ENCODE data around the gene VEGFC.

The VEGFC gene

DNA sequence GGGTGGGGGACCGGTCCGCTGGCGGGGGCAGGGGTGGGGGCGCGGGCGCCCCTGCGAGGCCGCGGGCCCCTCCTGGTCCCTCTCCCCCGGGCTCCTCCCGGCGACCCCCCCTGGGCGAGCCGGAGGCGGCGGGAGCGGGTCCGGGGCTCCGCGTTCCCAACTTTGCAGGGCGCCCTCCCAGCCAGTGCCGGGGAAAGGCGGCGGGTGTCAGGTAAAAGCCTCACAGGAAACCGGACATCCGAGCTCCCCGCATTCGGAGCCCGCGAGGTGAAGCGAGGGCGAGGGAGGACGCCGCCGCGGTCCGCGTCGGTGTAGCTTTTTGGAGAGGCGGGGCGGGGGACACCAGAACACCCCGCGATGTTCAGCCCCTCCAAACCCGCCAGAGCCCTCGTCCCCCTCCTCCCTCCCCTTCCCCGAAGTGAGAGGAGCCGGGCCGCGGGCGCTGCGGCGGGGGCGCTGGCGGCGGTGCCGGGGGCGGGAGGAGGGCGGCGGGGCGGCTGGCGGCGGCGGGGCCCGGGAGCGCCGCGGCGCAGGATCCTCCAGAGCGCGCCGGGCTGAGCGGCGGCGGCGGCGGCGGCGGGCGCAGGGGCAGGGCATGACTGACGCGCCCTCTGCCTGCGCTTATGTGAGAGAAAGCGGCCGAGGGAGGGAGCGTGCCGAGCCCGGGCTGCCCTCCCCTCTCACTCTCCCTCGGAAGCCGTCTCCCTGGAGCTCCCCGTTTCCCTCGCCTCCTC is at the start of gene VEGFC:
Gene VEGFC (minus strand): TSS at position 597 of the 734 bp plus-strand sequence. CDS start 611 bp downstream, outside the sequence.
- peak; percentile 82 for DNase-seq (ENCODE audit: low read depth)

DNA sequence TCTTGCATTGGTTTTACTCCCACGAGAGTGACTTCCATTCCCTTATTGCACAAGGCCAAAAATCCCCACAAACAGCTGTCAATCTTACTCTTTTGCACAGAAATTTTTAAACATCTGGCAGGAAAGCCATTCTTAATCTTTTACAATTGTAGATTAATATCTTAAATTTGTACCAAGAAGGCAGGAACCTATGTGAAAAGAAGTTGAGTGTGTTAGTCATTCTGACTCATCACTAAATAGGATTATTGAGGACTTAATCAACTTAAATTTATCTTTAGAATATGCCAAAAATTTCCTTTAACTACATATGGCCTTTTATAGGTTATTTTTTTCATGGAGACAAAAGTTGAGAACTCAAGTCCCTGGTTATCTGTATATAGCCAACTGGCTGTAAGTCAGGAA is 49.0 kb upstream of the VEGFC start:
- peak; percentile 91 for DNase-seq (ENCODE audit: low read depth)

- peak; percentile 22 for DNase-seq (ENCODE audit: low read depth)
Measured at GRCh38 chr4:176840166-176840565, 47.4 kb upstream of the VEGFC start.

- DNase-seq (ENCODE audit: low read depth): peak; percentile 22
Measured at GRCh38 chr4:176839656-176840055, 46.9 kb upstream of the VEGFC start.

GRCh38 chr4:176838601-176839433 is 46.1 kb upstream of the VEGFC start:
- DNase-seq (ENCODE audit: low read depth): peak; percentile 81

- no peak for DNase-seq (ENCODE audit: low read depth)
Measured at GRCh38 chr4:176837169-176837895, 44.6 kb upstream of the VEGFC start.

GRCh38 chr4:176834531-176834930 is 41.8 kb upstream of the VEGFC start:
- DNase-seq (ENCODE audit: low read depth): no peak

- no peak for DNase-seq (ENCODE audit: low read depth)
Measured at GRCh38 chr4:176833400-176834175, 40.9 kb upstream of the VEGFC start.

- no peak for DNase-seq (ENCODE audit: low read depth)
Measured at GRCh38 chr4:176830971-176831370, 38.2 kb upstream of the VEGFC start.

GRCh38 chr4:176825586-176825985 is 32.9 kb upstream of the VEGFC start:
- DNase-seq (ENCODE audit: low read depth): no peak

DNA sequence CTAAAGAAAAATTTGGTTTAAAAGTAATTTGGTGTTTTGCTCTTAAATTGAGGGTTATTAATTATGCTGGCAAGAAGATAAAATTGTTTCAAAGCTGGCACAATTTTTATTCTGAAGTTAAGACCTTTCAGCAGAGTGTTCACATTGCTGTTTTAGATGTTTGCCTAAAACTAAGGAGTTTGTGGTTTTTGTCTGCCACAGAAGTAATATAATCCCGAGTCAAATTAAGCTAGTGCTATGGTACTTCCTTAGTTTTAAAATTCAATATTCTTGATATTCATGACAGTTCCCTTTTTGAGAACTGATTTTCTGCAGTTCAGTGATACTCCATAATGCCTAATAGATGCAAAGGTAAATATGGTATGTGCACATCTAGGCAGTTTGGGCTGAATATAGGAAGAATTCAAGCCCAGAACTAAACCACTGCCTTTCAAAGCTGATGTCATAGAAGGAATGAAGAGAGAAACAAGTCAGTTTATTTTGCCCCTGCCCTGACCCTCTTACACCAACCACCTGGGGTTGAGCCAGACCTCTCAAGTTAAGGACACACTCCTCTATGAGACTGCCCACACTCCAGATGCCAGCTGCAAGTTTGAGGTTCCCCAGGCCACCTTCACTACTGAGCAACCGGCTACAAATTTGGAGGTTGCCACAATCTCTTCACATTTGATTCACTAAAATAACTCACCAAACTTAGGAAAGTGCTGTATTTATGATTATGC is 32.1 kb upstream of the VEGFC start:
- DNase-seq (ENCODE audit: low read depth): no peak

DNA sequence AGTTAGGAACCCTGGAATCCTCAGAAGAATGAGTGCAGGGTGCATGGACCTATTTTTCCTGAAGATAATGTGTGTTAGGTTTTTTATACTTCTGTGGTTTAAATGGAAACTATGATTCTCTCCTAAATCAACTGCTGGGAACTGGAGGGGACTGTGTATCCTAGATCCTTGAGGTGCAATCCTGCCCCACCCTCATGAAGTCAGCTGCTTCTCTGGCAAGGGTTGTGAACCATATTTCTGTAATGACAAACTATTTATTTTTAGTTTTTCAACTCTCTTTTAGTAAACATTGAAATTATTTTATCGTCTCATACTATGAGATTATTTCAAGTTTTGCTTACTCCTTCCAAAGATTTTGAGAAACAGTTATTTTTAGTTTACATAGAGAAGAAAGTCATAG is 25.8 kb upstream of the VEGFC start:
- DNase-seq (ENCODE audit: low read depth): no peak

DNA sequence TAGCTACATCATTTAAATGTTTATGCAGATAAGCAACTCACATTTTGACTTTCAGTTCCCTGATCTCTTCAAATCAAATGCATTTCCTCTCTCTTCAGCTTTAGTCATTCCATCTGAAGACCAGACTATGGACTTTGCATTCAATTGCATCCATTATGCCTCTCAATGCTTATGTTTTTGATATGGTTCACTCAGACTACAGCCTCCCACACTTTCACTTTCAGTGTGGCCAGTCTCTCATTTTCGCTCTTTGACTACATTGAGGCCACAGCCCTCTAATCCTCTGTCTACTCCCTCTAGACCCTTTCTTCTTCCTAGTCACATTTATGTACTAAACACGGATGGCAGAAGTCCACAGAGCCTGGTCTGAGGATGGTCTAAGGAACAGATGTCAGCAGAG is 24.5 kb upstream of the VEGFC start:
- no peak for DNase-seq (ENCODE audit: low read depth)

- DNase-seq (ENCODE audit: low read depth): peak; percentile 82
Measured at GRCh38 chr4:176814770-176815169, 22.0 kb upstream of the VEGFC start.

DNA sequence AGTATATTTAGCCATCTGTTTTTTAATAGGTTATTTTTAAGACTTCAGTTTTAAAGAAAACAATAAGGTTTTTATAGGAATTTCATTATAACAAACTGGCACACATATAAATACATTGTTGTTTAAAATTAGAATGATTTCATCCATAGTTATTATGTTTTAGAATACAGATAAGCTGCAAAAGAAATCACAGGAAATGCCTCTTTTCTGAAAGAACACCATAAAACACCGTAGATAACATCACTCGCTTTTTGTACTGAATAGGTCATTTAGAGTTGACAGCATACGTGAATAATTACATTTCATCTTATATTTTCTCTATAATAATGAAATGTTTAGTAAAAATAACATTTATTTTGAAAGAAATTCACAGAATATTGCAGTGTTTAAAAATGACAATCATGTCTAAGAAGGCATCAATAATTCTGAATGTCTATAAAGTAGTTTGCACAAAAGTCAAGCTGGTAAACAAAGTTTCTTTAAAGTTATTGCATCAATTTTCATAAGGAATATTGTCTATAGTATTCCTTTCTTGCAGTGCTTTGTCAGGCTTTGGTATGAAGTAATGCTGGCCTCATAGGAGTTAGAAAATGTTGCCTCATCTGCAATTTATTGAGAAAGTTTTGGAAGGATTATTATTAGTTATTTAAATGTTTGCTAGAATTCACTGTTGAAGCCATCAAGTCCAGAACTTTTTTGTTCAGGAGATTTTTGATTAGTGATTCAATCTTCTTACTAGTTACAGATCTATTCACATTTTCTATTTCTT is 17.9 kb upstream of the VEGFC start:
- DNase-seq (ENCODE audit: low read depth): no peak

DNA sequence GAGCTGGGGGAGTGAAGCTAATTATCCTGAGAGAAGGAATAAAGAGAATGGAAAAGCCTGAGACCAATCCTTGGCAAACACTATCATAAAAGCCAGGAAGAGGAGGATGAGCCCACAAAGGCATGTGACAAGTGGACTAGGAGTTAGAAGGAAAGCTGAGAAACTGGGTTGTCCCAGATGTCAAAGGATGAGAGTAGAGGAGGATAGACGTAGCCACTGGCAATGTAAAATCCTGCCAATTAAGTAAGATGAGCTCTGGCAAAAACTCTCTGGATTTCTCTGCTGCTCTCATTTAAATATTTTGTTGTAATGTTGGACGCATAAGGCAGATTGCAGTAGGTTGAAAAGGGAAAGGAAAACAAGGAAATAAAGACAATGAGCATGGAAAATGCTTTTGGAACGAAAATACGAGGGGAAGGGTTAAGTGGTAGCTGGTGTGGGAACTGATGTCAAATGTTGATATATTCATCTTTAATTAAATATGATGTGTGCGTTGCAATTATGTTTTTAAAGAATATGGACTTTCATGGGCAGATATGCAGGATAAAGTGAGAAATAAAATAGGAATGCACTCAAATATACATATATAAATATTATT is 14.2 kb upstream of the VEGFC start:
- DNase-seq (ENCODE audit: low read depth): no peak

- no peak for DNase-seq (ENCODE audit: low read depth)
Measured at GRCh38 chr4:176805155-176805554, 12.4 kb upstream of the VEGFC start.

DNA sequence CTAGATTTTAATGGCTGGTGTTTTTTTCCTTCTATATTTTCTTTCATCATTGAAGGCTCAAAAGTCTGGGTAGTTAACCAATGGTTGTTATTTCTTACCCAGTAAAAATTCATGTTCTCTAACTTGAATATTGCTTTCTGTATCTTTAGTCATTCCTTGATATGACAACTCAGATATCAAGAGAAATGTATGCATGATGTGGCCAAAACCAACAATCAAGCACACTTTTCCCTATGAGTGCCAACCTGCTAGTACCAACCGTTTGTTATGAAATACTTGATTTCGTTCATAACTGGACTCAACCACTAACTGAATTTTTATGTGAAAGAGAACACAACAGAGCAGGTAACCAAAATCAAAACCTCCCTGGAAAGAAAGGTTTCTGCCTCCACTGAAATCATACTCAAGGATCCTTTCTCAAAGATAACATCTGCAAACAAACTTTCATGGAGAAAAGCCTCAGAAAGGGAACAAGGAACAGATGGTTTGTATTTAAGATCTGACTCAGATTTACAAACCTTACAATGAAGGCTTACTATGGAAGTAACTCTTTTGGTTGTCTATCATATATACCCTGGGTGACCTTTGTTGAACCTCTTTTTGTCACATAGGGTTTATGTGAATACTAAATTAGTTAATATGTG is 8.3 kb upstream of the VEGFC start:
- peak; percentile 22 for DNase-seq (ENCODE audit: low read depth)

DNA sequence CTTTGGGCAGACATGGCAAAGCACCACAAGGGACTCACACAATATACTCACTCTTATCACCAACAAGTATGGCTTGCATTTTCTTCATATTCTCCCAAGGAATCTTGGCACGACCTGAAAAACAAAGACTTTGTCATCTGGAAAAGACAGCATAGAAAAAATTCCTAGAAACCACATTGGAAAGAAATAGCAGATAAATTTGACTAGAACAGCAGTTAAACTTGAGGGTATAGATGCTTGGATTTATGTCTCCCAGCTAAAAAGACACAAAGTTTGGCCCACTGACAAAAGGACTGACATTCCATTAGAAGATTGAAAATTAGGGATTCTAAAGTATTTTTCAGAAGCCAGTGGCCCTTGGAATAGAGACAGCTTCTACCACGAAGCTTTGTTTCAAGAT is 6.9 kb upstream of the VEGFC start:
- no peak for DNase-seq (ENCODE audit: low read depth)

DNA sequence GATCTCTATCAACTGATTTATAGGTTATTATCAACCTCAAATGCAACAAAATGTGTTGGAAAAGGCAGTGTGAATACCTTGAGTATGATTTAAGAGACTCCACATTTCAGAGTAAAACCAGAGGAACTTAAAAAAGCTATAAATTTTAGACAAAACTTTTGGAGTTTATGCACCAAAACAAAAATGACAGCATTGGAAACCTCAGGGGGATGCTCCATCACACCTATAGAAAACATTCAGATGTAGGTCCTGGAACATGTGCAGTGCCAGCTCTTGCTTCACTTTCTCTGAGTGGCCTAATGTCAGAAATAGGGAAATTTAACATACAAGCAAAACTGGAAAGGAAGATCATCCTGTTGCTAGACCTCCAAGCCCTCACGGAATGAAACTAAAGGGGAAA is 5.8 kb upstream of the VEGFC start:
- DNase-seq (ENCODE audit: low read depth): no peak

Data from ELR (cell line).